GM23248 (cell line): ENCODE data around the gene SDCCAG8. TPM values are rescaled to one million over a fixed set of nuclear protein-coding genes. Genes with fewer than 3 reads are reported as not detected.

Experiments used
- DNase-seq: peaks from one replicate; pipeline ENCODE4 v3.0.0-alpha.2; 2015
- H2AFZ ChIP-seq: fragments of 200-600 bp; sonication (generic); 2 replicates; pipeline ENCODE4 v1.6.1; 2016; ENCODE audit warnings: antibody characterized with exemption
- H3F3A ChIP-seq: fragments of 200-600 bp; sonication (generic); 2 replicates; pipeline ENCODE4 v1.6.1; 2016; ENCODE audit warnings: mild to moderate bottlenecking, antibody characterized with exemption, mixed run types; ENCODE audit not compliant: insufficient read depth
- H3K27ac ChIP-seq: fragments of 200-600 bp; sonication (generic); 2 replicates; pipeline ENCODE4 v1.5.1; 2016; ENCODE audit warnings: mild to moderate bottlenecking
- H3K27me3 ChIP-seq: fragments of 200-600 bp; sonication (generic); replicated peaks from 2 replicates; pipeline ENCODE4 v1.6.1; 2016; ENCODE audit warnings: mild to moderate bottlenecking; ENCODE audit not compliant: insufficient read depth
- H3K36me3 ChIP-seq: fragments of 200-600 bp; sonication (generic); 2 replicates; pipeline ENCODE4 v1.6.1; 2016; ENCODE audit warnings: low read depth, mild to moderate bottlenecking
- H3K4me1 ChIP-seq: fragments of 200-600 bp; sonication (generic); 2 replicates; pipeline ENCODE4 v1.6.1; 2016; ENCODE audit warnings: mild to moderate bottlenecking; ENCODE audit not compliant: insufficient read depth
- H3K4me2 ChIP-seq: fragments of 200-600 bp; sonication (generic); one replicate; pipeline ENCODE4 v1.6.1; 2016; ENCODE audit warnings: mild to moderate bottlenecking; ENCODE audit not compliant: unreplicated experiment
- H3K4me3 ChIP-seq: fragments of 200-600 bp; sonication (generic); 2 replicates; pipeline ENCODE4 v1.5.1; 2016; ENCODE audit warnings: mild to moderate bottlenecking
- H3K79me2 ChIP-seq: fragments of 200-600 bp; sonication (generic); 2 replicates; pipeline ENCODE4 v1.6.1; 2016; ENCODE audit warnings: mild to moderate bottlenecking; ENCODE audit not compliant: insufficient read depth
- H3K9ac ChIP-seq: fragments of 200-600 bp; sonication (generic); 2 replicates; pipeline ENCODE4 v1.6.1; 2016; ENCODE audit warnings: mild to moderate bottlenecking
- H3K9me2 ChIP-seq: fragments of 200-600 bp; sonication (generic); 2 replicates; pipeline ENCODE4 v1.6.1; 2016; ENCODE audit warnings: mixed run types, mild to moderate bottlenecking, moderate library complexity; ENCODE audit not compliant: insufficient read depth
- H3K9me3 ChIP-seq: fragments of 200-600 bp; sonication (generic); one replicate; pipeline ENCODE4 v1.6.1; 2017; ENCODE audit warnings: low read depth
- H4K20me1 ChIP-seq: fragments of 200-600 bp; sonication (generic); 2 replicates; pipeline ENCODE4 v1.6.0; 2016; ENCODE audit not compliant: insufficient read depth
- EZH2 ChIP-seq: fragments of 200-600 bp; sonication (generic); IDR thresholded peaks from 2 replicates; pipeline ENCODE4 v1.6.1; 2018; ENCODE audit warnings: antibody characterized with exemption, mild to moderate bottlenecking; ENCODE audit not compliant: insufficient read depth, poor library complexity, severe bottlenecking
- EZH2phosphoT487 ChIP-seq: fragments of 200-600 bp; sonication (generic); IDR thresholded peaks from 2 replicates; pipeline ENCODE4 v1.6.1; 2018; ENCODE audit warnings: antibody characterized with exemption, moderate library complexity, mild to moderate bottlenecking, low read depth; ENCODE audit not compliant: insufficient read depth
- WGBS, 2 experiments: methylation state at CpG; one replicate each; pipeline ENCODE4 v1.1.6; 2015 to 2017; ENCODE audit warnings: low lambda C conversion rate in 2 of 2, low coverage in 1 of 2; ENCODE audit errors: missing lambda C conversion rate in 2 of 2; 5-methylcytosine and 5-hydroxymethylcytosine counted together
- in situ Hi-C: fragments of 300-500 bp; cut with MboI; formaldehyde crosslinking; loops from 2 replicates; pipeline ENCODE4 v1.15.0; 2020
- polyA plus RNA-seq: library from polyadenylated mRNA; unstranded; fragments of >200 nt; fragmentation: Nextera tagmentation; extraction: Ambion mirVana; gene quantifications from 2 replicates; pipeline ENCODE4 v1.2.1, GENCODE V29; 2016
- total RNA-seq: library from RNA; depleted of rRNA; stranded (reverse); fragments of >200 nt; shearing (Covaris generic); gene quantifications from 2 replicates; pipeline ENCODE4 v1.2.3, GENCODE V29; 2014

SDCCAG8 gene
- total and polyA plus RNA-seq, 2 experiments from 2014 or later, result 29.4 to 45.3 TPM

DNA sequence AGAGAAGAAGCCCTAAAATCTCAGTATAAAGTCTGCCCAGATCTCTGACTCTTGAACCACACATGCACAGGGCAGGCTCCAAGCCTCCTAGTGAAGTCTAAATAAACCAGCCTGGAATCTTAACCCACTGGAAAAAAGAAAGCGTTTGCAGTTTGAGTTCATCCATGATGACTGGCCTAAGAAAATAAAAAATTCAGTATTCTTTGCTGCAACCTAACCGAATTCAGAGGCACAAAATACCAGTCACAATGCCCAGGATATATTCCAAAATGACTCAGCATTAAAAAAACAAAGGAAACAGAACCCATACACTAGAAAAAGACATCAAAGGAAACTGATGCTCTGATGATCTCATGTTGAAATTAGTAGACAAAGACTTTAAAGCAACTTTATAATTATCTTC, 269.2 kb downstream of the SDCCAG8 start:
- H3K27ac ChIP-seq, result peak overlapping the region; percentile 72
- TF ChIP-seq EZH2 (no peak), EZH2phosphoT487 (no peak)
- WGBS, 2 experiments, result 0 to 6% methylated on average over 2 of the region's 2 CpGs
- H3K9me2 ChIP-seq, result no peaks in the 10 kb centered on the region
- peaks cover 14% of the 10 kb centered on the region for H3K4me1 ChIP-seq
- H2AFZ ChIP-seq, result no peak overlapping the region
- peaks cover 25% of the 10 kb centered on the region for H3F3A ChIP-seq
- no peaks in the 10 kb centered on the region for H3K9me3 ChIP-seq
- peak overlapping the region; percentile 39 for H3K4me2 ChIP-seq
- in situ Hi-C loops, result no loop called here
- 0 out of 2 replicates have a peak, but pooled peaks cover 9% of the 10 kb centered on the region for H3K36me3 ChIP-seq
- H3K27me3 ChIP-seq, result no peaks in the 10 kb centered on the region
- H3K4me3 ChIP-seq, result no peak overlapping the region
- no peaks in the 10 kb centered on the region for H4K20me1 ChIP-seq
- H3K9ac ChIP-seq, result peak overlapping the region; percentile 38; the same call in 1 of the 2 replicates
- peak; percentile 85 for DNase-seq
- no peaks in the 10 kb centered on the region for H3K79me2 ChIP-seq

DNA sequence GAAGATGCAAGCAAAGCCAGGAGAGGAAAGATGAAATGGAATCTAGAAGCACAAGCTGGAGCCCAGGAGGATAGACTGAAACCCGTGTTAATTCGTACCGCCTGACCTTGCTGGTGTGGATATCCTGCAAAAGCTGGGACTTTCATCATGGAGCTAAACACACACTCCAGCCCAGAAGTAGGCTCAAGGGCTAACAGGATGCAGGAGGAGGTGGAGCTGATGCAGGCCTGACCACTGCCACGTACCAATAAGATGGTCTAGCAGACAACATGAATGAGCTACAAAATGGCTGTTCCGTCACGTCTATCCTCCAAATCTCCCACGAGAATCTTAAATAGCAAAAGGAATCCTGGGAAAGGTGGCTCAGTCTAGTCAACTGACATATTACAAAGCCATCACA, 270.3 kb downstream of the SDCCAG8 start:
- Histone ChIP-seq H3K4me1 (peaks cover 14% of the 10 kb centered on the region), H3K79me2 (no peaks in the 10 kb centered on the region), H3K9me2 (no peaks in the 10 kb centered on the region), H3K4me3 (no peak overlapping the region), H3K9ac (no peak overlapping the region), H4K20me1 (no peaks in the 10 kb centered on the region), H3K27me3 (no peaks in the 10 kb centered on the region), H3K27ac (no peak overlapping the region), H2AFZ (no peak overlapping the region), H3F3A (peaks cover 25% of the 10 kb centered on the region), H3K4me2 (no peak overlapping the region), H3K36me3 (0 out of 2 replicates have a peak, but pooled peaks cover 9% of the 10 kb centered on the region), H3K9me3 (no peaks in the 10 kb centered on the region)
- 93 to 95% methylated on average over 7 of the region's 7 CpGs for WGBS, 2 experiments
- DNase-seq, result no peak
- in situ Hi-C loops, result no loop called here
- TF ChIP-seq EZH2 (no peak), EZH2phosphoT487 (no peak)

DNA sequence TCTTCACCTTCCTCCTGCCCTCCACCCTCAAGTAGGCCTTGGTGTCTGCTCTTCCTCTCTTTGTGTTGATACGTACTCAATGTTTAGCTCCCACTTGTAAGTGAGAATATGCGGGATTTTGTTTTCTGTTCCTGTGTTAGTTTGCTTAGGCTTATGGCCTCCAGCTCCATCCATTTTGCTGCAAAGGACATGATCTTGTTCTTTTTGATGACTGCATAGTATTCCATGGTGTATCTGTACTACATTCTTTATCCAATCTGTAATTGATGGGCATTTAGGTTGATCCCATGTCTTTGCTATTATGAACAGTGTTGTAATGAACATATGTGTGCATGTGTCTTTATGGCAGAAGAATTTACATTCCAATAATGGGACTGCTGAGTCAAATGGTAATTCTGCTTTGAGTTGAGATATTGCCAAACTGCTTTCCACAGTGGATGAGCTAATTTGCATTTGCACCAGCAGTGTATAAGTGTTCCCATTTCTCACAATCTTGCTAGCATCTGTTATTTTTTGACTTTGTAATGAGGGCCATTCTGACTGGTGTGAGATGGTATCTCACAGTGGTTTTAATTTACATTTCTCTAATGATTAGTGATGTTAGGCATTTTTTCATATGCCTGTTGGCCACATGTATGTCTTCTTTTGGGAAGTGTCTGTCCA, 272.7 kb downstream of the SDCCAG8 start:
- 0 out of 2 replicates have a peak, but pooled peaks cover 9% of the 10 kb centered on the region for H3K36me3 ChIP-seq
- no peak for DNase-seq
- H3K4me2 ChIP-seq, result no peak overlapping the region
- no peaks in the 10 kb centered on the region for H3K79me2 ChIP-seq
- no peaks in the 10 kb centered on the region for H3K27me3 ChIP-seq
- H3K4me1 ChIP-seq, result peaks cover 14% of the 10 kb centered on the region
- TF ChIP-seq EZH2phosphoT487, result no peak
- TF ChIP-seq EZH2, result no peak
- H4K20me1 ChIP-seq, result no peaks in the 10 kb centered on the region
- H2AFZ ChIP-seq, result no peak overlapping the region
- H3K9me2 ChIP-seq, result no peaks in the 10 kb centered on the region
- H3K9ac ChIP-seq, result no peak overlapping the region
- peaks cover 25% of the 10 kb centered on the region for H3F3A ChIP-seq
- no peak overlapping the region for H3K4me3 ChIP-seq
- WGBS, 2 experiments, result 95 to 100% methylated on average over 2 of the region's 2 CpGs
- in situ Hi-C loops, result no loop called here
- no peaks in the 10 kb centered on the region for H3K9me3 ChIP-seq
- no peak overlapping the region for H3K27ac ChIP-seq

DNA sequence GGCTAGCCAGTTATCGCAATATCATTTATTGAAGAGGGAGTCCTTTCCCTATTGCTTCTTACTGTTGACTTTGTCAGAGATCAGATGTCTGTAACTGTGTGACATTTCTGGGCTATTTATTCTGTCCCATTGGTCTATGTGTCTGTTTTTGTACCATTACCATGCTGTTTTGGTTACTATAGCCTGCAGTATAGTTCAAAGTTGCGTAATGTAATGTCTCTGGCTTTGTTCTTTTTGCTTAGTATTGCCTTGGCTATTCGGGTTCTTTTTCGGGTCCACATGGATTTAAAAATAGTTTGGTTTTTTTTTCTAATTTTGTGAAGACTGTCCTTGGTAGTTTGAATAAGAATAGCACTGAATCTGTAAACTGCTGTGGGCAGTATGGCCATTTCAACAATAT, 273.7 kb downstream of the SDCCAG8 start:
- WGBS, 2 experiments, result 98% methylated on average over 4 of the region's 4 CpGs
- no peaks in the 10 kb centered on the region for H3K79me2 ChIP-seq
- H3K4me1 ChIP-seq, result peaks cover 11% of the 10 kb centered on the region
- H3K36me3 ChIP-seq, result 0 out of 2 replicates have a peak, but pooled peaks cover 9% of the 10 kb centered on the region
- no peak for DNase-seq
- no peak for TF ChIP-seq EZH2
- no peak for TF ChIP-seq EZH2phosphoT487
- H3K27ac ChIP-seq, result no peak overlapping the region
- in situ Hi-C loops, result no loop called here
- peaks cover 21% of the 10 kb centered on the region for H3F3A ChIP-seq
- no peak overlapping the region for H2AFZ ChIP-seq
- H3K9ac ChIP-seq, result no peak overlapping the region
- H3K4me2 ChIP-seq, result no peak overlapping the region
- H3K27me3 ChIP-seq, result no peaks in the 10 kb centered on the region
- no peaks in the 10 kb centered on the region for H4K20me1 ChIP-seq
- H3K9me3 ChIP-seq, result no peaks in the 10 kb centered on the region
- no peaks in the 10 kb centered on the region for H3K9me2 ChIP-seq
- no peak overlapping the region for H3K4me3 ChIP-seq
